Fibroblast of lung (primary cell): ENCODE results near the gene UBD. TPM values are rescaled to one million over a fixed set of nuclear protein-coding genes. Genes with fewer than 3 reads are reported as not detected.

ENCODE experiments used
- DNase-seq, 2 donors: peaks; one replicate each; pipeline versions ENCODE4 v3.0.0 to v3.0.0-alpha.2; 2010; ENCODE audit warnings: low read depth in 2 of 2
- H2AFZ ChIP-seq: 2 replicates; pipeline ENCODE4 v1.5.1; 2012; ENCODE audit warnings: low read length, control low read depth, inconsistent platforms
- H3K27ac ChIP-seq: 2 replicates; pipeline ENCODE4 v1.5.1; 2011; ENCODE audit warnings: low read length, control low read depth; ENCODE audit not compliant: insufficient read depth
- H3K27me3 ChIP-seq: 2 replicates; pipeline ENCODE4 v1.5.1; 2011; ENCODE audit warnings: mild to moderate bottlenecking, low read length; ENCODE audit not compliant: control insufficient read depth, insufficient read depth
- H3K36me3 ChIP-seq: 2 replicates; pipeline ENCODE4 v1.5.1; 2011; ENCODE audit warnings: low read length; ENCODE audit not compliant: control insufficient read depth, insufficient read depth
- H3K4me1 ChIP-seq: 2 replicates; pipeline ENCODE4 v1.5.1; 2011; ENCODE audit warnings: low read length; ENCODE audit not compliant: control insufficient read depth, insufficient read depth; ENCODE audit errors: extremely low read depth
- H3K4me2 ChIP-seq: 2 replicates; pipeline ENCODE4 v1.5.1; 2011; ENCODE audit warnings: low read length, control low read depth; ENCODE audit not compliant: insufficient read depth; ENCODE audit errors: extremely low read depth
- H3K4me3 ChIP-seq, 4 experiments: fragments of 200-600 bp in 1 of 4; sonication (generic) in 1 of 4; replicated peaks in 1 of 4; 2 replicates each; pipeline ENCODE4 v1.5.1; 2011 to 2016; ENCODE audit warnings: low read length in 4 of 4, low read depth in 3 of 4, mild to moderate bottlenecking in 3 of 4, control low read depth in 2 of 4, inconsistent platforms in 1 of 4, mixed read lengths in 1 of 4; ENCODE audit not compliant: insufficient read depth in 1 of 4; ENCODE audit errors: control extremely low read depth in 1 of 4
- H3K79me2 ChIP-seq: 2 replicates; pipeline ENCODE4 v1.5.1; 2012; ENCODE audit warnings: mild to moderate bottlenecking, low read length, inconsistent platforms; ENCODE audit not compliant: control insufficient read depth, insufficient read depth
- H3K9ac ChIP-seq: 2 replicates; pipeline ENCODE4 v1.5.1; 2011; ENCODE audit warnings: mild to moderate bottlenecking, low read length, control low read depth; ENCODE audit not compliant: insufficient read depth
- H3K9me3 ChIP-seq: 2 replicates; pipeline ENCODE4 v1.5.1; 2012; ENCODE audit warnings: low read depth, low read length; ENCODE audit not compliant: control insufficient read depth, insufficient read depth
- H4K20me1 ChIP-seq: 2 replicates; pipeline ENCODE4 v1.5.1; 2011; ENCODE audit warnings: low read length; ENCODE audit not compliant: control insufficient read depth, insufficient read depth; ENCODE audit errors: extremely low read depth
- EZH2 ChIP-seq: IDR thresholded peaks from 2 replicates; pipeline ENCODE4 v1.5.1; 2012; ENCODE audit warnings: low read length, control low read depth, mild to moderate bottlenecking; ENCODE audit errors: missing control alignments
- polyA minus RNA-seq: library from RNA; depleted of rRNA, polyadenylated mRNA; stranded (reverse); fragments of >200 nt; gene quantifications from 2 replicates; pipeline ENCODE4 v1.2.3, GENCODE V29; 2011; ENCODE audit warnings: low replicate concordance
- polyA plus RNA-seq, 2 donors: library from polyadenylated mRNA; depleted of rRNA in 1 of 2; stranded (reverse) in 1 of 2; unstranded in 1 of 2; fragments of >200 nt; gene quantifications; 2 replicates each; pipeline ENCODE4 v1.2.1, GENCODE V29; 2011 to 2012; ENCODE audit warnings: missing spikeins in 1 of 2
- total RNA-seq: library from RNA; depleted of rRNA; stranded (reverse); fragments of >200 nt; gene quantifications from 2 replicates; pipeline ENCODE4 v1.2.1, GENCODE V29; 2014
- TF ChIP-seq, protein P1 (sequence below), 2 donors: IDR thresholded peaks in 1 of 2; conservative IDR thresholded peaks in 1 of 2; 1 replicate in 1 of 2; 2 replicates in 1 of 2; pipeline ENCODE4 v1.5.1; 2011 to 2012; ENCODE audit warnings: low read length in 2 of 2, control low read depth in 1 of 2, inconsistent platforms in 1 of 2, low read depth in 1 of 2, mild to moderate bottlenecking in 1 of 2

Gene UBD
- total RNA-seq: not detected in 2 replicates
- polyA plus RNA-seq: 0.06 TPM in 1 of 2 replicates, not detected in the other
- not detected in 2 replicates for polyA plus RNA-seq (2012)
- not detected in 2 replicates for polyA minus RNA-seq

DNA sequence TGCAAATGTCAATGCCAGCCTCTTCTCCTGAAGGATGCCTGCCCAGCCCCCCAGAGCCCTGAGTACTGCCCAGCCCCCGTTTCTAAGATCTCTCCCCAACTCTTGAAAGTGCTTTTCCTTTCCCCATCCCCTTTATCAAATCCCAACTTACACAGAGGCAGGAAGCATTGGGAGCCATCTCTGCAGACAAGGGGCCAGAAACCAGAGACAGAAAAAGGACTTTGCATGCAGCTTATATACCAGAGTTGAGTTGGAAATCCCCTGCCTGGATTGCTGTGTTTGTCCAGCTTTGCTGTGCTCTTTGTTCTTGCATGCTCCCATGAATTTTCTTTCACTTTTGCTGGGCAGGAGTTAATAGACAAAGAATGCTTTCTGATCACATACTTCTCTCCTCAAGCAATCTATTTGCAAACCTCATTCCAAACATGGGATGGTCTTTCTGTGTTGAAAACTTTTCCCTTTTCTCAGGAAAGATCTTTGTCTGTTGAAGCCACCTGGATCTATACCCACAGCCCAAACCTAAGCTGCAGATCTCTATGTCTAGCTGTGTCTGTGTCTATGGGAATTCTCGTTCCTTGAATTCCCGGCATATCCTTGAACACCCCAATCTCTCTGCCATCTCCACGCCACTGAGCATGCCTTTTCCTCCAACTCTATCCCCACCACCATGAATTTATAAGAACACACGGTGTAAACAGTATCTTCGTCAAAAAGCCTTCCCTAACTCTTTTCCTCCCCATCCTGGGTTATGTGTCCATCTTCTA, at the start of gene UBD:
TSS of gene UBD (minus strand) at position 209 of the 764 bp plus-strand sequence. CDS start at position 178, 31 bp downstream.
- Histone ChIP-seq H3K27me3 (peaks cover 3% of the 10 kb centered on the region), H3K79me2 (no peaks in the 10 kb centered on the region), H3K36me3 (no peaks in the 10 kb centered on the region), H3K4me3 (no peak within 1 kb of the TSS), H3K27ac (no peak within 1 kb of the TSS), H3K9me3 (no peaks in the 10 kb centered on the region), H4K20me1 (no peaks in the 10 kb centered on the region), H2AFZ (no peak within 1 kb of the TSS), H3K9ac (no peak within 1 kb of the TSS), H3K4me2 (no peak within 1 kb of the TSS), H3K4me1 (no peaks in the 10 kb centered on the region)
- TF ChIP-seq EZH2: no peak
- TF ChIP-seq, protein P1, sequence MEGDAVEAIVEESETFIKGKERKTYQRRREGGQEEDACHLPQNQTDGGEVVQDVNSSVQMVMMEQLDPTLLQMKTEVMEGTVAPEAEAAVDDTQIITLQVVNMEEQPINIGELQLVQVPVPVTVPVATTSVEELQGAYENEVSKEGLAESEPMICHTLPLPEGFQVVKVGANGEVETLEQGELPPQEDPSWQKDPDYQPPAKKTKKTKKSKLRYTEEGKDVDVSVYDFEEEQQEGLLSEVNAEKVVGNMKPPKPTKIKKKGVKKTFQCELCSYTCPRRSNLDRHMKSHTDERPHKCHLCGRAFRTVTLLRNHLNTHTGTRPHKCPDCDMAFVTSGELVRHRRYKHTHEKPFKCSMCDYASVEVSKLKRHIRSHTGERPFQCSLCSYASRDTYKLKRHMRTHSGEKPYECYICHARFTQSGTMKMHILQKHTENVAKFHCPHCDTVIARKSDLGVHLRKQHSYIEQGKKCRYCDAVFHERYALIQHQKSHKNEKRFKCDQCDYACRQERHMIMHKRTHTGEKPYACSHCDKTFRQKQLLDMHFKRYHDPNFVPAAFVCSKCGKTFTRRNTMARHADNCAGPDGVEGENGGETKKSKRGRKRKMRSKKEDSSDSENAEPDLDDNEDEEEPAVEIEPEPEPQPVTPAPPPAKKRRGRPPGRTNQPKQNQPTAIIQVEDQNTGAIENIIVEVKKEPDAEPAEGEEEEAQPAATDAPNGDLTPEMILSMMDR (conservative IDR thresholded peaks at IDR 0.05 in 1 of 2, IDR thresholded peaks at IDR 0.05 in 1 of 2; ENCODE audit: low read depth in 1 of 2, low read length in 2 of 2): no peak
- DNase-seq: no peak

DNA sequence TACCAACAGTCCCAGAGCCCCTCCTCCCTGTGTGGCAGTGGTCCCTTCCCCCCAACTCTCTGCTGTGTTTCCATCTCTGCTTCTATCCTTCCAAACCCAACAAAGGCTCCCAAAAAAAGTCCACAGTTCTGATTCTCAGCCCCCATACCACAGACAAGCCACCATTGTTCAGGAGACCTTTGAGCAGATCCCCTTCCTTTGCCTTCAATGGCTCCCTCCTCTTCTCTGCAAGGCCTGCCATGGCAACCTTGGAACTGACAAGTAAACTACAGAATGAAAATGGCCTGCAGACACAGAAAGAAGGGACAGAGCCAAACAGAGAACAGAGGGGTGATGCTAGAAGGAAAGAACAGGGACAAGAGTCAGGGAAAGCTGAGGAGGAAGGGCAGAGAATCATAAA, 48.6 kb upstream of the UBD start:
- no peaks in the 10 kb centered on the region for H3K27me3 ChIP-seq
- H3K9me3 ChIP-seq: no peaks in the 10 kb centered on the region
- H4K20me1 ChIP-seq: no peaks in the 10 kb centered on the region
- TF ChIP-seq, protein P1 (conservative IDR thresholded peaks at IDR 0.05 in 1 of 2, IDR thresholded peaks at IDR 0.05 in 1 of 2; ENCODE audit: low read depth in 1 of 2, low read length in 2 of 2): no peak
- no peak for TF ChIP-seq EZH2
- H2AFZ ChIP-seq: no peak overlapping the region
- no peak overlapping the region for H3K27ac ChIP-seq
- H3K4me1 ChIP-seq: no peaks in the 10 kb centered on the region
- no peaks in the 10 kb centered on the region for H3K79me2 ChIP-seq
- no peak overlapping the region for H3K9ac ChIP-seq
- no peak for DNase-seq
- H3K4me2 ChIP-seq: no peak overlapping the region
- no peak overlapping the region for H3K4me3 ChIP-seq
- H3K36me3 ChIP-seq: peaks cover 7% of the 10 kb centered on the region

DNA sequence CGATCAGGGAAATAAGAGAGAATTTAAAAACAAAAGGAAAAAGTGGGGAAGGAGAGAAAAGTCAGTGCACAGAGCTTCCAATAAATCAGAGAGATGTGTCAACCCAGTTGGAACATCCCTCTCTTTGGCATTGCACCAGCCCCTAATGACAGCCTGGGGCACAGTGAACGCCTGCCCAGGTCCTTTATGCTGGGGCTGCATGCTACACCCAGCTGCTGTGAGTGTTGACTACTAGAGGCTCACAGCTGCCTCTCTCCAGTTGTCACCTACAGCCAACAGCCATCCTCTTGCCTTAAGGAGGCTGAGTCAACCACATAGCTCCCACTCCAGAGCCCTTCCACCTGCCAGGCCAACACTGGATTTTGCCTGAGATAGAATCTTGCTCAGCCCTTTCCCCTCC, 44.4 kb upstream of the UBD start:
- Histone ChIP-seq H3K4me1 (no peaks in the 10 kb centered on the region), H3K4me3 (no peak overlapping the region), H3K79me2 (no peaks in the 10 kb centered on the region), H3K27me3 (no peaks in the 10 kb centered on the region), H3K9ac (no peak overlapping the region), H3K27ac (no peak overlapping the region), H3K36me3 (peaks cover 4% of the 10 kb centered on the region), H3K9me3 (no peaks in the 10 kb centered on the region), H4K20me1 (no peaks in the 10 kb centered on the region), H3K4me2 (no peak overlapping the region), H2AFZ (no peak overlapping the region)
- TF ChIP-seq, protein P1 (conservative IDR thresholded peaks at IDR 0.05 in 1 of 2, IDR thresholded peaks at IDR 0.05 in 1 of 2; ENCODE audit: low read depth in 1 of 2, low read length in 2 of 2): no peak
- TF ChIP-seq EZH2: no peak
- DNase-seq: no peak
